ENCODE measurements around the gene CHD9. TPM values are rescaled to one million over a fixed set of nuclear protein-coding genes. Genes with fewer than 3 reads are reported as not detected.

Gene CHD9
- total RNA-seq, 2 donors from 2014 or later: 38.1 to 58.7 TPM

DNA sequence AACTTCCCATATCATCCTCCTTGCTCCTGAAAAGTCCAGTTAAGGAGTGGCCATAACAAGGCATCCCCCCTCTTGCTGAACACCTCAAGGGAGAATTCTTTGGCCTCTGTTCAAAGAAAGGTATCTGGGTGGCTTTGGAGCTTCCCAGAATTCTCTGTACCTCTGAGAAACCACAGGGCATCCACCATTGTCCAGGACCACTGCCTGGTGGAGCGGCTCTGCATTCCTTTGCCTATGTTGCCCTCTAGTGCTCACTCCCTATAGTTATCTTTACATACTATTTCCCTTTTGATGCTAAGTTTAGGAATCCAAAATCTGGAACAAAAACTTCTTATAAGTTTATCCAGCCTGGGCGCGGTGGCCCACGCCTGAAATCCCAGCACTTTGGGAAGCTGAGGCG is 32.4 kb upstream of the CHD9 start:
- 1 to 7% methylated on average over 5 of the region's 5 CpGs for WGBS, 2 donors
- Histone ChIP-seq H3K4me3 (no peak overlapping the region), H3K27ac (no peak overlapping the region), H3K27me3 (no peaks in the 10 kb centered on the region), H3K4me1 (no peaks in the 10 kb centered on the region), H3K36me3 (replicated peaks in 1 of 2; ENCODE audit: insufficient read depth in 1 of 2, low read depth in 2 of 2) (no peaks in the 10 kb centered on the region), H3K9me3 (no peaks in the 10 kb centered on the region)
- intact Hi-C loops (cut with DNase I): loop anchor here (5.0 kb wide), 1 partner anchor 830 kb away; no protein-coding TSS in a partner anchor
- no peak for ATAC-seq
- DNase-seq: peak; percentile 26 to 45 (median 32)
- TF ChIP-seq CTCF (IDR thresholded peaks at IDR 0.05): peak; percentile 17 to 65 (median 58)
- TF ChIP-seq POLR2A (IDR thresholded peaks at IDR 0.05): no peak

- Histone ChIP-seq H3K4me1 (no peaks in the 10 kb centered on the region), H3K36me3 (replicated peaks in 1 of 2; ENCODE audit: insufficient read depth in 1 of 2, low read depth in 2 of 2) (no peaks in the 10 kb centered on the region), H3K27me3 (no peaks in the 10 kb centered on the region), H3K9me3 (no peaks in the 10 kb centered on the region), H3K27ac (no peak overlapping the region), H3K4me3 (no peak overlapping the region)
- WGBS, 2 donors: 87 to 92% methylated on average over 4 of the region's 4 CpGs
- DNase-seq (no peak), ATAC-seq (no peak)
- TF ChIP-seq CTCF (IDR thresholded peaks at IDR 0.05) (no peak), POLR2A (IDR thresholded peaks at IDR 0.05) (no peak)
- intact Hi-C loops (cut with DNase I): loop anchor here (5.0 kb wide), 1 partner anchor 832 kb away; no protein-coding TSS in a partner anchor
Measured at GRCh38 chr16:53024045-53024444, 30.7 kb upstream of the CHD9 start.

DNA sequence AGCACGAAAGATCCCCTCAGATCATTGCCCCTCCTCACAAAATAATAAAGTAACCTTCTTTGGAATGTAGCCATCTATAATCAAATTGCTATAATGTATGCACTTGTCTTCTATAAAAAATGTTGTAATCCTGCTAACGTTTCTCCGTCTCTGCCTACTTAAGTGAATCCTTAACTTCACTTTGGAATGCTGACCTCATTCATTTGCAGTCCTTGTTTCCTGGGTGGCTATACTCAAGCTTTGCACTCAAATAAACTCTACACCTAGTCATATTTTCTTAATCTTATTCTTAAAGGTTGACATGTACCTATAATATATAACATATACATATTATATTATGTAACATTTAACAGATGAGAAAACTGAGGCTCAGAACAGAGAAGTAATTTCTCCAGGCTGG is 24.8 kb upstream of the CHD9 start:
- no peak for ATAC-seq

GRCh38 chr16:53031323-53031942 is 23.4 kb upstream of the CHD9 start:
- Histone ChIP-seq H3K27ac (peak overlapping the region in 1 of 4 donors; percentile 28), H3K36me3 (replicated peaks in 1 of 2; ENCODE audit: insufficient read depth in 1 of 2, low read depth in 2 of 2) (no peaks in the 10 kb centered on the region), H3K4me3 (no peak overlapping the region), H3K9me3 (no peaks in the 10 kb centered on the region), H3K4me1 (peaks cover 4% of the 10 kb centered on the region), H3K27me3 (no peaks in the 10 kb centered on the region)
- DNase-seq (no peak), ATAC-seq (peak; percentile 50)
- TF ChIP-seq CTCF (IDR thresholded peaks at IDR 0.05) (no peak), POLR2A (IDR thresholded peaks at IDR 0.05) (no peak)
- intact Hi-C loops (cut with DNase I): no loop called here
- 38 to 42% methylated on average over 2 of the region's 2 CpGs for WGBS, 2 donors

More for the DNA sequence above, 24.8 kb upstream of the CHD9 start:
- DNase-seq: no peak
- Histone ChIP-seq H3K27ac (no peak overlapping the region), H3K4me1 (peaks cover 4% of the 10 kb centered on the region), H3K27me3 (no peaks in the 10 kb centered on the region), H3K9me3 (no peaks in the 10 kb centered on the region), H3K4me3 (no peak overlapping the region), H3K36me3 (replicated peaks in 1 of 2; ENCODE audit: insufficient read depth in 1 of 2, low read depth in 2 of 2) (no peaks in the 10 kb centered on the region)
- TF ChIP-seq CTCF (IDR thresholded peaks at IDR 0.05): no peak
- TF ChIP-seq POLR2A (IDR thresholded peaks at IDR 0.05): no peak
- WGBS, 2 donors: 71 to 75% methylated on average over 3 of the region's 3 CpGs
- intact Hi-C loops (cut with DNase I): no loop called here

DNA sequence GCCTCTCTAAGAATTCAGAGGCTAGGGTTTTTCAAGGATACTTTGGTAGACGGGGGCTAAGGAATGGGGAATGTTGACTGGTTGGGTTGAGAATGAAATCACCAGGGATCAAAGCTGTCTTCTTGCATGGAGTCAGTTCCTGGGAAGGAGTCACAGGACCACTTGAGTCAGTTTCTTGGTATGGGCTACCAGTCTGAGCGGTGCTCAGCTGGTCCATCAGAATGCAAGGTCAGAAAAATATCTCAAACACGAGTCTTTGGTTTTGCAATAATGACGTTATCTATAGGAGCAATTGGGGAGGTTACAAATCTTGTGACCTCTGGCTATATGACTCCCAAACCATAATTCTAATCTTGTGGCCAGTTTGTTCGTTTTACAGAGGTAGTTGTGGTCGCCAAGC is 20.5 kb upstream of the CHD9 start:
- intact Hi-C loops (cut with DNase I): no loop called here
- ATAC-seq (no peak), DNase-seq (no peak)
- Histone ChIP-seq H3K4me3 (no peak overlapping the region), H3K4me1 (peaks cover 4% of the 10 kb centered on the region), H3K27me3 (no peaks in the 10 kb centered on the region), H3K9me3 (no peaks in the 10 kb centered on the region), H3K27ac (no peak overlapping the region), H3K36me3 (replicated peaks in 1 of 2; ENCODE audit: insufficient read depth in 1 of 2, low read depth in 2 of 2) (no peaks in the 10 kb centered on the region)
- 63 to 72% methylated on average over 6 of the region's 6 CpGs for WGBS, 2 donors
- TF ChIP-seq CTCF (IDR thresholded peaks at IDR 0.05) (no peak), POLR2A (IDR thresholded peaks at IDR 0.05) (no peak)
